ENCODE results near the gene NR2F1-AS1.

Gene NR2F1-AS1

DNA sequence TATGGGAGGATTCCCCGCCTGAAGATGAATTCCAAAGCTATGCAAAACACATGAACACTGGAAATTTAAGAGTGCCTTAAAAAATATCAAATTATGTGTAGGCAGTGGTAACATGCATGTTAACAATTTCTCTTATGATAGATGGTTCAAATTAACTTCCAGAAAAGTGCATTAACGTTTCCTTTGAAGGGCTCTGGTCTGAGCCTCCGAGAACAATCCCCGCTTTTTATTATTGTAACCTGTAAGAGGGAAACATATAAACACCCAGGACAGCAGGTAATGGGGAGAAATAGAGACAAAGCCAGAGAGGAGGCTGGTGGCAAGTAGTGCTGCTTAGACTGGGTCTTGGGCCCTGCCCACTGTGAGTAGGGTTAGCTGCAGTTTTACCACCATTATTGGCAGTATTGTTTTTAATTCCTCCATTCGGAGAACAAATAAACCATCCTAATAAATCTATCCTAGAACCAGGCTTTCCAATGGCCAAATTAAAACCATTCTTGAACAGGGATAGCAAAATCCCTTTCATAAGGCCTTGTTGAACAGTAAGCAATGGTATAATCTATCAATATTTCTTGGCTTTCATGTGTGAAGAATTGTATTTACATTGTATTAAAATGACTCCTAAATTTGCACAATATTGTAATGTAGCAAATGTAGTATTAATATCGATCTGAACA, 8.3 kb upstream of the NR2F1-AS1 start:
- no peak for DNase-seq (ENCODE audit: low read depth in 2 of 2)

DNA sequence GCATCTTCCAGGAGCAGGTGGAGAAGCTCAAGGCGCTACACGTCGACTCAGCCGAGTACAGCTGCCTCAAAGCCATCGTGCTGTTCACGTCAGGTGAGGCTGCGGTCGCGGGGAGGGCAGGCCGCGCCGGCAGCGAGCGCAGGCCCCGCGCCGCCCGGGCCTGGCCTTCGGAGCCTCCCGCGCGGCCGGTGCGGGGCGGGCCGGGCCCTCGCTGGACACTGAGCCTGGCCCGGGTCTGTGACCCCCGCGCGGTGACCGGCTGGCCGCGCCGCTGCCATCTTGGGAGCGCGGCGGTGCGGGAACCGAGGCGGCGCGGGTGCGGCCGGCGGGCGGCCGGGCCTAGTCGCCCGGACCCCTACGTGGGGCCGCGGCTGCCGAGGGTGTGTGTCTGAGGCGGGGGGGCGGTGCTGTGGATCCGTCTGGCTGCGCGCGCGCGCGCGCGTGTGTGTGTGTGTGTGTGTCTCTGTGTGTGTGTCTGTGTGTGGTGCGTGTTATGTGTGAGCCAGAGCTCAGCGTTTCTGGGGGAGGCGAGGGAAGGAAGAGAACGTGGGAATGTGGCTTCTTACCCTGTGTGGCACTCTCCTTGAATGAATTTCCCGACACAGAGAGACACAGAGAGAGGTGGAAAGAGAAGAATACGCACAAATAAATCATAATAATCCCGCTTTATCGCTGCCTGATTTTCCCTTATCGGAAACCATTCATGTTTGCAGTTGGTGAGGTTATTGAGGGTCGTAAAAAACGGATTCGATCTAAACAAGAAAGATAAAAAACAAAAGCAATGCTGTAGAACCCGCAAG, 7.5 kb upstream of the NR2F1-AS1 start:
- no peak for DNase-seq (ENCODE audit: low read depth in 2 of 2)

DNA sequence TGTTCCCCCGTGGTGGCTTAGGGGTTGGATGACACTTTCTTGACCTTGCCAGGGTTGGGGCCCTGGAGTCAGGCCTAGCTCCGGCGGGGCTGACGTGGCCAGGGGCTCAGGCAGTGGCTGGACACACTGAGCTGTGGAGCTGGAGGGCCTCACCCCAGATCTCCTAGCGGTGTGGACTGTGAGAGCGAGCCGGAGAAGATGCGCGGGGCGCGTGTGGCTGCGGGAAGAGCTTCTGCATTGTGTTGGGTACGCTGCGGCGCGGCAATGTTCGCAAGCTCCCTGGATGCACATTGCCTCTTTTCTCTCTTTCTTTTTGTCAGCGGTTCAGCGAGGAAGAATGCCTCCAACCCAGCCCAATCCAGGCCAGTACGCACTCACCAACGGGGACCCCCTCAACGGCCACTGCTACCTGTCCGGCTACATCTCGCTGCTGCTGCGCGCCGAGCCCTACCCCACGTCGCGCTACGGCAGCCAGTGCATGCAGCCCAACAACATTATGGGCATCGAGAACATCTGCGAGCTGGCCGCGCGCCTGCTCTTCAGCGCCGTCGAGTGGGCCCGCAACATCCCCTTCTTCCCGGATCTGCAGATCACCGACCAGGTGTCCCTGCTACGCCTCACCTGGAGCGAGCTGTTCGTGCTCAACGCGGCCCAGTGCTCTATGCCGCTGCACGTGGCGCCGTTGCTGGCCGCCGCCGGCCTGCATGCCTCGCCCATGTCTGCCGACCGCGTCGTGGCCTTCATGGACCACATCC, 6.8 kb upstream of the NR2F1-AS1 start:
- DNase-seq (ENCODE audit: low read depth in 2 of 2) = no peak

DNA sequence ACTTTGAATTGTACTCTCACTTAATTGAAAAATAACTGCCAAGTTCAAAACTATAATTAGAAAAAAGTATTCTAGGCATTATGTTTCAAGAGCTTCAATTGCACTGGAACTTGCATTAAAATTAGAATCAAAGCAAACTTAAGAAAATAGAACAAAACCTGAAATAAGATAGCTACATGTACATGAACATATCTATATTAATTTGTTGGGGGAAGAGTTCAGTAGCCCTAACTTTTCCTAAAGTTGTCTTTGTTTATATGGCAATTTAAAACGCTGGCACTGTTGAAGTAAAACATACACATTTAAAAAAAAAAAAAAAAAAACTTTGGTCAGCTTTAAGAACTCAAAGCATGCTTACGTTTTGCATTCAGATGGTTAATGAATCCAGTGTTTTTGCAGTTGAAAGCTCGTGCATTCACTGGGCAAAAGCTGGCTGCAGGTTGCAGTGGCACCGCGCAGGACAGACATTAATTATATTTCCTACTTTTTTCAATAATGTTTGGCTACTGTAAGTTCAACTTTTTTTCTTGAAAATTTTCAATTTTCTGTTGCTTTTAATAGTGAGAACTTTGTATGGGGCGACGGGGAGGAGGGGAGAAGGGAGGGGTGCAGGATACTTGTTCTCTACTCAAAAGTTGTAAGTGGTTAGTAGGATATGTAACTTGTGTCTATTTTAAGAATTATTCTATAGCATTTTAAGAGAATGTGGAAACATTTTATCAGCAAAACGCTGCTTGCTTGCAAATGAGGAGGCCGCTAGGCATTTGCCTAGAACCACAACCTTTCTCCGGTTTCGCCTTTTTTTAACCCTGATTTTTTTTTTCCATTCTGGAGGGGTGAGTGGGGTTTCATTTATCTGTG, 5.9 kb upstream of the NR2F1-AS1 start:
- DNase-seq (ENCODE audit: low read depth in 2 of 2) = no peak

DNA sequence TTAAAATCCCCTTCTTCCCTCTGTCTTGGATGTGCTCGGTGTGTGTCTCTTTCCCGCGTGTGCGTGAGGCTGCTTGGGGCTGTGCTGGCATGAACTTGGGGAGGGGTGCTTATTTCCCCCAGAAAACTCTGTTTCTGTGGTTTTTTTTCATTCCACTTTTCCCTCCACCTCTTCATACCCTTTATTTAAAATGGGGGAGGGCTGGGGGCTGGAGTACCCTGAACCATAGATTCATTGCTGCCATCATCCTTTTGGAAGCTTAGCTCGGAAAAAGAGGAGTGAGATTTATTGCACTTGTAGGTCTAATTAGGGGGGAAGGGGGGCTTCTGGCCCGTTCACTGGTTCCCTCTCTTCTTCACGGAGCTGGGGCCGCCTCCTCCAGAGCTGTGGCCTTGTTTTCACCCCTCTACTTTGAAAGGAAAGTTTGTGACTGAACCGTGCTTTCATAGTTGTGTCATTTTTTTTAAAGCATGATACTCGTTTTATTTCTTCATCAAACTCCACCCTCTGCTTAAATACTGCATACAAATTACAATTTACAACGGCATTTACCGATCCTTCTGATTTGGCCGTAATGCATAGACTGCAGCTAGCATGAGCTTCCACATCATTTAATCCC, 4.9 kb upstream of the NR2F1-AS1 start:
- DNase-seq (ENCODE audit: low read depth in 2 of 2) = no peak

DNA sequence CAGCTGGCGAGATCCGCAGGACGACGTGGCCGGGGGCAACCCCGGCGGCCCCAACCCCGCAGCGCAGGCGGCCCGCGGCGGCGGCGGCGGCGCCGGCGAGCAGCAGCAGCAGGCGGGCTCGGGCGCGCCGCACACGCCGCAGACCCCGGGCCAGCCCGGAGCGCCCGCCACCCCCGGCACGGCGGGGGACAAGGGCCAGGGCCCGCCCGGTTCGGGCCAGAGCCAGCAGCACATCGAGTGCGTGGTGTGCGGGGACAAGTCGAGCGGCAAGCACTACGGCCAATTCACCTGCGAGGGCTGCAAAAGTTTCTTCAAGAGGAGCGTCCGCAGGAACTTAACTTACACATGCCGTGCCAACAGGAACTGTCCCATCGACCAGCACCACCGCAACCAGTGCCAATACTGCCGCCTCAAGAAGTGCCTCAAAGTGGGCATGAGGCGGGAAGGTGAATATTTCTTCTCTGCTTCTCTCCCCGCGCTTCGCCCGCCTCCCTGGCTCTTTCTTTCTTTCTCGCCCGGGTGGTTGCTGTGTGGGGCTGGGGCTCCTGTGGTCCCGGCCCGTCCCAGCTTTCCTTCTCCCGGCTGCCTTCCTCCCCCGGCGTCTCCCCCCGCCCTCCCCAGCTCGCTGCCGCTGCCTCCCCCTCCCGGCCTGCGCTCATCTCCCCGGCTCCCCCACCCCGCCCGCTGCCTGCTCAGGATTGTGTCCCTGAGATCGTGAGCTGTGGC, 4.2 kb upstream of the NR2F1-AS1 start:
- no peak for DNase-seq (ENCODE audit: low read depth in 2 of 2)

DNA sequence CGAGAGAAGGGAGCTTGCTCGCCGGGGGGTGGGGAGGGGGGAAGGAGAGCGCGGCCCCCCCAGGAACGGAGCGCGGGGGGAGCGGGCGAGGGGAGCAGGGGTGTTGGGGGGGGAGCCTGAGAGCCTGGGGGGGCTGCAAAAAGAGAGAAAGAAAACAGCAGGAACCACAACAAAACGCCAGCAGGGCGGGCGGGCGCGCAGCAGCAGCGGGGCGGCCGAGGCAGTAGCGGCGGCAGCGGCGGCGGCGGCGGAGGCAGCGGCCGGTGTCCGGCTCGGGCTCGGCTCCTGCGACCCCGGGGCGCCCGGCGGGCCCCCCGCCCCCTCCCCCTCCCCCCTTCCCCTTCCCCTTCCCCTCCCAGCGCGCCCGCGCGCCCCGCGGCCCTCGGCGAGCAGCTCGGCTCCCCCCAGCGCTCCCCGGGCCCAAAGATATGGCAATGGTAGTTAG, 3.6 kb upstream of the NR2F1-AS1 start:
- DNase-seq (ENCODE audit: low read depth in 2 of 2) = no peak

DNA sequence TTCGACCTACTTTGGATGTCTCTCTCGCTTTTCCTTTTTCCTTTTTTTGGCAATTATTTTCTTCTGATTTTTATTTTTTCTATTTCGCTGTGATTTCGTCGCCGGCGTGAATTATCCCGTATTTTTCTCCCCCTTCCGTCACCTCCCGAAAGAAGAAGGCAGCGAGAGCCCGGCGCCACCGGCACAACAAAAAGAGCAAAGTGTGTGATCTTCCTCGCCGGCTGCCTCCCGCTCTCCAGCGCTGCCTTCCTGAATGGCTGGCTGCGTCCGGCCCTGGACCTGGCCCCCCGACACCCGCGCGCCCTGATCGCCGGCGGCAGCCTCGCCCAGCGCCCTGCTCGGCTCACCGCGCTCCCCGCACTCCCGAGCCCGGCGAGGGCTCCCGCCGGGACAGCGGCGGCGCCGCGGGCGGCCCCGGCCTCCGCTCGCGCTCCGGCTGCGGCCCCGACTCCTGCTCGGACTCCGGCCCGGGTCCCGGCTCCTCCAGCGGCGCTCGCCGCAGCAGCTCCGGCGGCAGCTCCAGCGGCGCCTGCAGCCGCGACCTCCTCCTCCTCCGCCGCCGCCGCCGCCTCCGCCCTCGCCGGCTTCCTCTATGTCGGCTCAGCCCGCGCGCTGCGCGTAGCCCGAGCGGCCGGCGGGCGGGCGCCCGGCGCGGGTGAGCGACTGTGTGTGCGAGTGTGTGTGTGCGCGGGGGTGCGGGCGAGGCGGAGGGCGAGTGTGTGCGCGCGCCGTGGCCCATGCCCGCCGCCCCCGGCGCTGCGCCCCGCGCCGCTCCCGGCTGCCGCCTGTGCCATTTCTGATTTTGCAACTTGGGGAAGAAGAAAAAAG, 3.0 kb upstream of the NR2F1-AS1 start:
- DNase-seq (ENCODE audit: low read depth in 2 of 2) = no peak

DNA sequence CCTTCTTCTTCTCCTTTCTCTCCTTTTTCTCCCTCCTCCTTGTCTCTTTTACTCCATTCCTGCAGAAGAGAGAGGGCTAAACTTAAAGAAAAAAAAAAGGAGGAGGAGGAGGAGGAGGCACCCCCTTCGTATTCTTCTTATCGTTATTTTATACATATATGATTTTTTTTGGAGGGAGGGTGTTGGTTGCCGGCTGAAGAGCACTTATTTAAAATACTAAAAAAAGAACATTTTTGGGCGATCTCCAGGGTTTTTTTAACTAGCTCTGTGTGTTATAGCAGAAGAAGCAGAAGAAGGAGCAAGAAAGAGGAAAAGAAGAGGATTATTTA, 2.4 kb upstream of the NR2F1-AS1 start:
- no peak for DNase-seq (ENCODE audit: low read depth in 2 of 2)

DNA sequence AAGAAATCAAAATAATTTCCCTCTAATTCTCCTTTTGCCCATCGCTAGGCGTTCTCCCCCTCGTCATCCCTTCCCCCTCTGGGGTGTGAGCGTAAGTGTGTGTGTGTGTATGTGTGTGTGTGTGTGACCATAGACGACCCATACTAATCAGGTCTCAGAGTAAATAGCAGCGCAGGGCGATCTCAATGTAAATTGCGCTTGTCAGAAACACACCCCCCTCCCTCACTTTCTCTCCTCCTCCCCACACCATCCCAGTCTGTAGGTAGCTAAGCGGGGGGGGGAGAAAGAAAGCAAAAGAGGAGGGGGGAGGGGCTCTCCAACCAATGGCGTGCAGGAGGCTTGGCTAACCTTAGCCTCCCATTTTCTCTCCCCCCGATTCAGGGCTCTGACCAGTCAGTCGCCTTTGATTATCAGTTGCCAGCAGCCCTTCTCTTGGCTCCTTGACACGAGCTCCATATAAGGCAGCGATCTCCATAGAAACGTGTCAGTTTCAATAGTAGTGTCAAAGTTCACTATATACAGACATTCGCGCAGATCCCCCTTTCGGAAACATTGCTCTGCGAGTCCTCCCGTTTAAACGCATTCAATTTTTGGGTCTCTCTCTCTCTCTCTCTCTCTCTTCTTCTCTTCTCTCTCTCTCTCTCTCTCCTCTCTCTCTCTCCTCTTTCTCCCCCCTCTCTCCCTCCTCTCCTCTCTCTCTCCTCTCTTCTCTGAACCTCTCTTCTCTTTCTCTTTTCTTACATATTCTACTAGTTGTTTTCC, 1.8 kb upstream of the NR2F1-AS1 start, which contains the start of gene NR2F1:
NR2F1 (plus strand) TSS at position 546 of the 762 bp plus-strand sequence. CDS start 1,802 bp downstream, outside the sequence.
- DNase-seq (ENCODE audit: low read depth in 2 of 2) = no peak

DNA sequence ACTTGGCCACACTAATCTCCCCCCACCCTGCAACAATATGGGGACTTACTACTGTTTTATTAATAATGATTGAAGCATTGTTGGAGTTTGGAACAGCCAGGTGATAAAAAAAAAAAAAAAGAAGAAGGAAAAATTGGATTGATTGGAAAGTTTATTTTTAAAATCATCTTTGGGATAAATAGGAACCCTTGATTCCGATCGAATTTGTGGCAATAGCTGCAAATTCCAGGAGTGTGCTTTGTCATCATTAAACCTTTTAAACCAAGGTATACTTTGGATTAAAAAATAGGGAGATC, 1.1 kb upstream of the NR2F1-AS1 start:
- DNase-seq (ENCODE audit: low read depth in 2 of 2) = no peak

DNA sequence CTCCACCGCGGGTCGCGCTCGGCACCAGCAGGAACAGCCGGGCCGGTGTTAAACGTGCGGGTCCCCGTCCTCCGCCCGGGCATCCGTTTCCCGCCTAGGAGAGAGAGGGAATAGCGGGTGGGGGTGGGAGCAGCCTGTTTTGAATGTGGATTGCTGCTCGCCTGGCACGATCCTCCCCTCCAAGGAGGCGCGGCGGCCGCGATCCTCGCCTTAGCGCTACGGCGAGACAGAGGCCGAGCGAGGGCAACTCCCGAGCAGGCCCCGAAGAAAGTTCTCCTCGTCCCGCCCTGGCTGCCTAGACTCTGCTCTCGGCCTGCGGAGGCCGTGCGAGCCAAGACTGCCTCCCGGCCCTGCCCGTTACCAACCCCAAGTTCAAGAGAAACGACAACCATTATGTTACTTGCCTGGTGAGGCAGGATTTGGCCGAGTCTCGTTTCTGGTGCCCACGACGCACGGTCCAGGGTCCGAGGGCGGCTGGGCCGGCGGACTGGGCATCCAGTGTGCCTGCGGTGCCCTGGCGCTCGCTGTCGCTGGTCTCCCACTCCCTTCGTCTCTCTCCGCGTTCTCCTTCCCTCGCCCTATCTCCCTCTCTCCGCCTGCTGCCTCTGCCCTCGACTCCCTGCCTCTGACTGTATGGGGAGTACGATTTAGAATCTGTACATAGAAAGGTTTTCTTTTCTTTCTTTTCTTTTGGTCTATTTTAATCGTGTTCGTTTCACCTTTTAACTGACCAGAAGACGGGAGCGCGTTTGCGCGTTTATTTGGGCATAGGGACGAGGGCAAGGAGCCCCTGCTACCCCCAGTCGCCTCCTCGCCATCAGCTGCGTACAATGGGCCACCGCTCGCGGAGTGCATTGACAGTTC, 724 bp downstream of the NR2F1-AS1 start:
- no peak for DNase-seq (ENCODE audit: low read depth in 2 of 2)

DNA sequence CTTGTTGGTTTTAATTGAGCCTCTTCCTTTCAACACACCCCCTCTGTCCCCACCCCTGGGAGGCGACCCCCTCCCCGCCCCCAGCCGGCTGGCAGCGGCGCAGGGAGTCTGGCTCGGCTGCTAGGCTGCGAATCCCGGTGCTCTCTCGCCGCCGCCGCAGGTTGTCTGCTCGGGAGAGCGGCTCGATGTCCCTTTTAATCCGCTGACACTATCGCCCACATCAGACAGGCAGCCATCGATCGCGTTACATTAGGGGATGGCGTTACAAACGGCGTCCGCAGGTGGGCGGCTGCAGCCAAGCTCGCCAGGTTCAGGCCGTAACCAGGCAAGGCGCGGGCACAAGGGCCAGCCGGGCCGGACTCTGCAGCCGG, 1.3 kb downstream of the NR2F1-AS1 start:
- DNase-seq (ENCODE audit: low read depth in 2 of 2) = no peak

DNA sequence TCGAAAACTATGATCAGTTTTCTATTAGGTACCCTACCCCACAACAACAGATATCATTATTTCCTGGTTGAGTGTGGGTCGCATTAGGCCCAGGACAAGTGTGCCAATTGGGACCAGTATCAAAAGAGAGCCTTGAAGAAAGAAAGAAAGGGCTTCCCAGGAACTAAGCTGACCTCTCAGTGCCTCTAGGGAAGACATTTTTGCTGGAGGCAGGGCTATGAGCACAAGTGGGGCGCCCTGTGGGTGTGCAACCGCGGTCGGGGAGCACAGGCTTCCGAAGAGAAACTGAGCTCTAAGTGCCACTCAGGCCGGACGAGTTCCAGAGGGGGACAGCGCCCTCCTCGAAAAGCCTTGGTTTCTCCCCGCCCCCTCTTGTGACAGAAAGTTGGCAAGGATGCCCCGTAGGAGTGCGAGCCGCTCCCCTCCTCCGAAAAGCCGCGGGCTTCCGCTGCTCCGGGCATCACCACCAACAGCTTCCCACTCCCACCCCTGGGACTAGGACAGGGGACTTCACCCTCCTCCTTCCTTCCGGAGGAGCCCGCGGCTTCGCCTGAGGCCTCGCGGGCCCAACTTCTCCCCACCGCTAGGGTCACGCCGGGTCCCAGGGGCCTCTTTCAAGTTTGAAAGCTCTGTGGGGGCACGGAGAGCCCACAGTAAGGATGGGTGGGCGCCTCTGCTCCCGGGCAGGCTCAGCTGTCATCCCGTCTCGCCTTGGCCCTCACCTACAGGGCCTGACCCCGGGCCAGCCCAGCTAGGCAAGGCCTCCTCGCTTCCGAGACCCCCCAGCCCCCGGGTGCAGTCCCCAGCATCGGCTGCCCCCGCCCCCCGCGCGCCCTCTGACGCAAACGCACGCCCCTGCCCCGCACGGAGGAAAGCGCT, 2.0 kb downstream of the NR2F1-AS1 start:
- DNase-seq (ENCODE audit: low read depth in 2 of 2) = no peak

DNA sequence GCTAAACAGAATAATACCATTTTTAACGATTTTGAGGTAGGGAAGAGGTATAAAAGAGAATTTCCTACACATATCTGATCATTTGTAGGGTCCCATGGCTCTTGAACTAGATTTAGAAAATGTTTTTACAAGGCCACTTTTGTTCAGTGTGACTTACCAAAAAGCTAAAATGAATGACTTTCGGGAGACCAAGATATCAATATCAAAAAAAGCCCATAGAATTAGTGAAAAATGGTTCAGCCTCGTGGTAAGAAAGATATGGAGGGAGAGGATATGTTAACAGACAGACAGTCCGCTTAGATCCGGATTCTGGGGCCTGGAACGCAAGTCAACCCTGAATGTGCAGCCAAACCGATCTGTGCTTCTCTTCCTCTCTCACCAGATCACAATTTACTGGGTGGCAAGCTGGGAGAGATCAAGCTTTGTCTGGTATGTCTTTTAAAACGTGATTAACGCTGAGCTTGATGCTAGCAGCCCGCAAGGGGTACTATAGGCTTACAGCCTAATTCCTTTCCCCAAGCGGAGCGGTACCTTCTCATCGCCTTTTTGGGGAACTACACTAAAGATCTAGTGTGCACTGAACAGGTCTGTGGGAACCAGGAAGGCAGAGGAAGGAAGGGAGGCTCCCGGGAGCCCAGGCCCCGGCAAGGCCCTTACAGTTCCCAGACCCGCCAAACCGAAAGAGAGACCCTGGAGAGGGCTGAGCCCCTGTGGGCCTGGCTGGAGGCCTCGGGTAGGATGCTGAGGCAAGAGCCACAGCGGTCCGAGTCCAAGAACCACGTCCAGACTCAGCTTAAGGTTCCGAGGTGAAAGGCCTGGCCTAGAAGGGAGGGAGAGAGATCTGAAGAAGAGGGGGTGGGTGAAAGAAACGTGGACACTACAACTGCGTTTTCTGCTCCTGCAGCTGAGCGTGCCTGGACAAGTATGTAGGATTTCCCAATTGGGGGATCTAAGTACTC, 2.9 kb downstream of the NR2F1-AS1 start:
- no peak for DNase-seq (ENCODE audit: low read depth in 2 of 2)
